ENCODE data around the gene TXNL1.

TXNL1 gene

DNA sequence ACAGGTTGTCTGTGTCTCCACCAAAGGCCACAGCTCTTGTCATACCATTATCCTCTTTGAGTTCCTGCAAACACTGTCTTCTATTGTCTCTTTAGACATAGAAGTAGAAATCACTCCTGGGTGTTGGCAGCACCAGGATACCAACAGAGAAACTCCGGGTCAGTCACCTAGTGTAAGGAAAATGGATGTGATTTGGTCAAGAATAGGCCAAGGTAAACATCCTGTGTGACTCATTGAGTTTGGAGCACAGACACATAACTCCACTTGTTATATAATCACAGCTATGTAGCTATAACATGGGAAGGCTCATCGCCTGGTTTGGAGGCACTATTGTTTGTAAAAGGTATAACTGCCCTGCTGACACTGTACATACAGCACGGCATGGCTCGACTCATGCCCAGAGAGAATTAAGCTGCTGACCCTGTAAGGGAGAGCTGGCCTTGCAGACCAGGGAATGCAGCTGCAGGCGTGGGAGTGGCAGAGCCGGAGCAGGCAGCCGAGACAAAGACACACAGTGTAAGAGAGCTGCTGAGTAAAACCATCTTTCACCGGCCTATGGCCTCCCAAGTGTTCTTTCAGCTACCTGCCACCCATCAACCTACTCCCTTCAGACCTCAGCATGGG is 3.4 kb upstream of the TXNL1 start:
- Histone ChIP-seq H3K4me3 (ENCODE audit: low read depth in 1 of 2, low read length in 2 of 2) (no peak overlapping the region), H3K27me3 (ENCODE audit: low read depth, low read length) (no peaks in the 10 kb centered on the region), H3K36me3 (ENCODE audit: control insufficient read depth in 1 of 2, insufficient read depth in 2 of 2, low read length in 2 of 2) (peaks cover 0 to 5% of the 10 kb centered on the region in 2 donors), H3K27ac (ENCODE audit: low read length) (no peak overlapping the region), H3K4me1 (ENCODE audit: control insufficient read depth in 1 of 2, insufficient read depth in 2 of 2, low read length in 2 of 2) (peaks cover 0 to 1% of the 10 kb centered on the region in 2 donors), H3K9me3 (ENCODE audit: control insufficient read depth in 1 of 2, low read length in 2 of 2) (no peaks in the 10 kb centered on the region)

DNA sequence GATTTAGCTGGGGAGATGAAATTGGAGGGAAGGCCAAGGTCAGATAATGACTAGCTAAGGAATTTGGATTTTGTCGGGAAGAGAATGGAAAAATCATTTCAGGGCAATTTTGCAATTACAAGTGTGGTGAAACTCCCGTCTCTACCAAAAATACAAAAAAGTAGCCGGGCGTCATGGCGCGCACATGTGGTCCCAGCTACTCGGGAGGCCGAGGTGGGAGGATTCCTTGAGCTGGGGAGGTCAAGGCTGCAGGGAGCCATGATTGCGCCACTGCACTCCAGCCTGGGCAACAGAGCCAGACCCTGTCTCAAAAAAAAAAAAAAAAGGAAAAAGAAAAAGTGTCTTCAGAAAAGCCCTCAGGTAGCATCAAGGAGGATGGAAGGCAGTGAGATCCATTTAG is 1.2 kb upstream of the TXNL1 start:
- H3K4me1 ChIP-seq (ENCODE audit: control insufficient read depth in 1 of 2, insufficient read depth in 2 of 2, low read length in 2 of 2): peaks cover 4 to 12% of the 10 kb centered on the region in 2 donors
- H3K27me3 ChIP-seq (ENCODE audit: low read depth, low read length): no peaks in the 10 kb centered on the region
- H3K36me3 ChIP-seq (ENCODE audit: control insufficient read depth in 1 of 2, insufficient read depth in 2 of 2, low read length in 2 of 2): peaks cover 0 to 5% of the 10 kb centered on the region in 2 donors
- peak overlapping the region in 1 of 2 donors; percentile 81 for H3K4me3 ChIP-seq (ENCODE audit: low read depth in 1 of 2, low read length in 2 of 2)
- H3K9me3 ChIP-seq (ENCODE audit: control insufficient read depth in 1 of 2, low read length in 2 of 2): no peaks in the 10 kb centered on the region
- H3K27ac ChIP-seq (ENCODE audit: low read length): no peak overlapping the region

DNA sequence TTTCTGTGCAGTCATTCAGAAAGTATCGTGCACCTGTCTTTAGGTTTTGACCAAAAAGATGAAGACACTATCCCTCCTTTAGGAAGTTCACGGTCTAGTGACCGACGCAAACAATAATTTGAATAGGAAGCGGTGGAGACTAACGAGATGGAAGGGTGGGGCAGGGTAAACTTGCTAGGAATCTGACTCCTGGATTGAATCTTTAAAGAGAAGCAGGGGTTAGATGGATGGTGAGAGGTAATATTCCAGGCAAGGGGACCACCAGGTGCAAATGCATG is 651 bp upstream of the TXNL1 start:
- Histone ChIP-seq H3K9me3 (ENCODE audit: control insufficient read depth in 1 of 2, low read length in 2 of 2) (no peaks in the 10 kb centered on the region), H3K27ac (ENCODE audit: low read length) (peak overlapping the region; percentile 89), H3K4me3 (ENCODE audit: low read depth in 1 of 2, low read length in 2 of 2) (peak overlapping the region; percentile 81 to 91), H3K27me3 (ENCODE audit: low read depth, low read length) (no peaks in the 10 kb centered on the region), H3K4me1 (ENCODE audit: control insufficient read depth in 1 of 2, insufficient read depth in 2 of 2, low read length in 2 of 2) (peaks cover 4 to 12% of the 10 kb centered on the region in 2 donors), H3K36me3 (ENCODE audit: control insufficient read depth in 1 of 2, insufficient read depth in 2 of 2, low read length in 2 of 2) (peaks cover 0 to 5% of the 10 kb centered on the region in 2 donors)

DNA sequence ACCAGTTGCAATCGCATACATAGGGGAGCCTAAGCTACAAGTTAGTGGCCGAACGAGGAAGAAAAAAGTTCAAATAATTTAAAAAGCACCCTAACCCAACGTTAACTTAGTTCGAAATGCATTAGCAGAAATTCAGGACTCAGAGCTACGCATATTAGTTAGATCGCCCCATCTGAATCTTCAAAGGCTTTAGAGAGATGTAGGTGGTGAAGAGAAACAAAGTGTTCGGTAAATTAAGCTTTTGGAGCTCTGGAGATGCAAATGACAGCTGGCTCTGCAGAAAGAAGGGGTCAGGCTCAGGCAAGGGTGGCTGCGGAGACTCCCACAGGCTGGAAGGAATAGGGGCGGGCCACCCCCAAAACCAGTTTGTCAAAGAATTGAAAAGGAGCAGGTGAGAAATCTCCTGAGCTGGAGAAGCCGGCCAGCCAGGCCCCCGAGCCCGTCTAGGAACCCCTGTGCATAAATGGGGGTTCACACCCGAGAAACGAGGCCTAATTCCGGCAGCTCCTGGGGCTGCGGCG is 621 bp downstream of the TXNL1 start:
- Histone ChIP-seq H3K4me1 (ENCODE audit: control insufficient read depth in 1 of 2, insufficient read depth in 2 of 2, low read length in 2 of 2) (peaks cover 4 to 12% of the 10 kb centered on the region in 2 donors), H3K9me3 (ENCODE audit: control insufficient read depth in 1 of 2, low read length in 2 of 2) (no peaks in the 10 kb centered on the region), H3K27me3 (ENCODE audit: low read depth, low read length) (no peaks in the 10 kb centered on the region), H3K27ac (ENCODE audit: low read length) (peak overlapping the region; percentile 98), H3K36me3 (ENCODE audit: control insufficient read depth in 1 of 2, insufficient read depth in 2 of 2, low read length in 2 of 2) (peaks cover 0 to 5% of the 10 kb centered on the region in 2 donors), H3K4me3 (ENCODE audit: low read depth in 1 of 2, low read length in 2 of 2) (peak overlapping the region; percentile 91 to 99)

DNA sequence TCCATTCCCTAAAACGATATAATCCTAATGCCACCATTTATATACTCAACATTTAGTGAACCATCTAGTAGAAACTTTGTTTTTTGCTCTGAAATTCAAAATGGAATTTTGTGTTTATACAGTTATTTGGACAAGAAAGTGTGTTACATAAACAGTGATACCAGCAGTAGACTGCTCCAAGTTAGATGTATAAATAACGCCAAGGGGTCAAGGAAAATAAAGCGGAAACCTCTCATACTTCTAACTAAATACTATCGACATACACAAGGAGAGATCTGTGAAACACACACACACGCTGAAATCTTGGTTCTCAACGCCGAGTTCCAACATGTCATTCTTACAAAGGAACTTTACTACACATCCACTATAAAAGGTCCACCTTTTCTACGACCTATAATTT is 1.2 kb downstream of the TXNL1 start:
- no peaks in the 10 kb centered on the region for H3K27me3 ChIP-seq (ENCODE audit: low read depth, low read length)
- H3K4me3 ChIP-seq (ENCODE audit: low read depth in 1 of 2, low read length in 2 of 2): peak overlapping the region; percentile 91 to 99
- no peaks in the 10 kb centered on the region for H3K9me3 ChIP-seq (ENCODE audit: control insufficient read depth in 1 of 2, low read length in 2 of 2)
- H3K27ac ChIP-seq (ENCODE audit: low read length): peak overlapping the region; percentile 98
- H3K36me3 ChIP-seq (ENCODE audit: control insufficient read depth in 1 of 2, insufficient read depth in 2 of 2, low read length in 2 of 2): peaks cover 0 to 5% of the 10 kb centered on the region in 2 donors
- H3K4me1 ChIP-seq (ENCODE audit: control insufficient read depth in 1 of 2, insufficient read depth in 2 of 2, low read length in 2 of 2): peaks cover 5 to 18% of the 10 kb centered on the region in 2 donors

DNA sequence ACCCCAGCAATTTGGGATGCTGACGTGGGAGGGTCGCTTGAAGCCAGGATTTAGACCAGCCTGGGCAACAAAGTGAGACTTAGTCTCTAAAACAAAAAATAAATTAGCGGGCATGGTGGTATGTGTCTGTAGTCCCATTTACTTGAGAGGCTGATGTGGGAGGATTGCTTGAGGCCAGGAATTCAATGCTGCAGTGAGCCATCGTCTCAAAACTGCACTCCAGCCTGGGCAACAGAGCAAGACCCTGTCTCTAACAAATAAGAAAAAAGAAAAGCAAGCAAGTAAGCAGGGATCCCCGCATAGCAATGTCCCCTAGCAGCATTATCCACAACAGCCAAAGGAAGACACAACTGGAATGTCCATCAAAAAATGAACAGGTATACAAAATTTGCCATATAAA is 3.4 kb downstream of the TXNL1 start:
- Histone ChIP-seq H3K4me1 (ENCODE audit: control insufficient read depth in 1 of 2, insufficient read depth in 2 of 2, low read length in 2 of 2) (peaks cover 7 to 33% of the 10 kb centered on the region in 2 donors), H3K9me3 (ENCODE audit: control insufficient read depth in 1 of 2, low read length in 2 of 2) (no peaks in the 10 kb centered on the region), H3K27me3 (ENCODE audit: low read depth, low read length) (no peaks in the 10 kb centered on the region), H3K4me3 (ENCODE audit: low read depth in 1 of 2, low read length in 2 of 2) (no peak overlapping the region), H3K27ac (ENCODE audit: low read length) (no peak overlapping the region), H3K36me3 (ENCODE audit: control insufficient read depth in 1 of 2, insufficient read depth in 2 of 2, low read length in 2 of 2) (peaks cover 0 to 5% of the 10 kb centered on the region in 2 donors)

DNA sequence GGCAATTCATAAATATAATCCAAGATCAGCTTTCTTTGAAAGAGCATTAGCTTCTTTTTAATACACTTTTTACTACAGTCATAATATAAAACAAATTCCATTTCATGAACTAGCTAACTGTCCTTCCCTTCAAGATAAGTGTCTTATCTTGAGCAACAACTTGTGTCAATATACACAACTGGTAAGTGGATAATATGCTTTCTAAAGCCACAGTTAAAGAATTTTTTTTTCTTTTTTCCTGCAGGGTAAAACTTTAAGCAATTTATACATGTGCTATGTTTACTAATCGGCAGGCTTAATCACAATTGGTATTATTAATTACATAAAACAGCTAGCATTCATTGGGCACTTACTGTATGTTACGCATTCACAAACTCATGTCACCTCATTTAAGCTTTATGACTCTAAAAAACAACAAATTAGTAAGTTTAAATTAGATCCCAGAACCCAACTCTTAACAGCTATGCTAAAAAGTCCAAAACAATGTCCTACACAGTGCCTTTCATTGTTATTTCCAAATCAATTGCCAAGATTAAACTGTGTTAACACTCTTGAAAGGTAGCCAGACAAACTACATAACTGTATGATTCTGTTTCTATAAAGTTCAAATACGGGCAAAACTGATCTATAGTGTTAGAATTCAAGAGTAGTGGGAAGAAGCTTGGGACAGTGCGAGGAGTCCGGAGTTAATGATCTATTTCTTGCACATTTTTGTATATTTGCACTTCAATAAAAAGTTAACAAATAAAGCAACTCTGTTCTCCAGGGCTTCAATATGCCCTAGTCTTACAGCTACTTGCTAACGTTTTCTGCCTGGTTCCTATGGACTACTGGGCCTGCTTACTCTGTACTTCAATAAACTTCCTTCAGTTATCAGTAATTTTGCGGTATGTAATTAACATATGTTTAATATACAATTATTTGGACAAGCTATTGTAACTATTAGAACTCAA is 6.0 kb downstream of the TXNL1 start:
- Histone ChIP-seq H3K27ac (ENCODE audit: low read length) (no peak overlapping the region), H3K4me3 (ENCODE audit: low read depth in 1 of 2, low read length in 2 of 2) (no peak overlapping the region), H3K9me3 (ENCODE audit: control insufficient read depth in 1 of 2, low read length in 2 of 2) (no peaks in the 10 kb centered on the region), H3K4me1 (ENCODE audit: control insufficient read depth in 1 of 2, insufficient read depth in 2 of 2, low read length in 2 of 2) (peaks cover 7 to 35% of the 10 kb centered on the region in 2 donors), H3K36me3 (ENCODE audit: control insufficient read depth in 1 of 2, insufficient read depth in 2 of 2, low read length in 2 of 2) (no peaks in the 10 kb centered on the region), H3K27me3 (ENCODE audit: low read depth, low read length) (no peaks in the 10 kb centered on the region)

DNA sequence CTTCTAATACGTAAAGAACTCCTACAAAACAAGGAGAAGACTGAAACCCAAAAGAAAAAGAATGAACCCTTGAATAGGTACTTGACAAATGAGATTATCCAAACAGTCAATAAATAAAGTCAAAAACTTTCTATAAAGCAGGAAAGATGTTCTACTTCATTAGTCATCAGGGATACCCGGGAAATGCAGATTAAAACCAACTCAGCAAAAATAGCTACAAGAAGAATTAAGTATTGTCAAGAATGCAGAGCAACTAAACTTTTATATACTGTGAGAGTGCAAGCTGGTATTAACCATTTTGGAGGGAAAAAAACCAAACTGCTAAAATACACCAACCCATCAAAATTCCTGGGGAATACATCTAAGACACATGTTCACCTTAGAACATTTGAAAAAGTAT is 10.4 kb downstream of the TXNL1 start:
- Histone ChIP-seq H3K9me3 (ENCODE audit: control insufficient read depth in 1 of 2, low read length in 2 of 2) (no peaks in the 10 kb centered on the region), H3K27ac (ENCODE audit: low read length) (no peak overlapping the region), H3K27me3 (ENCODE audit: low read depth, low read length) (no peaks in the 10 kb centered on the region), H3K4me3 (ENCODE audit: low read depth in 1 of 2, low read length in 2 of 2) (no peak overlapping the region), H3K36me3 (ENCODE audit: control insufficient read depth in 1 of 2, insufficient read depth in 2 of 2, low read length in 2 of 2) (peaks cover 0 to under 1% of the 10 kb centered on the region in 2 donors), H3K4me1 (ENCODE audit: control insufficient read depth in 1 of 2, insufficient read depth in 2 of 2, low read length in 2 of 2) (peaks cover 3 to 23% of the 10 kb centered on the region in 2 donors)

- Histone ChIP-seq H3K36me3 (ENCODE audit: control insufficient read depth in 1 of 2, insufficient read depth in 2 of 2, low read length in 2 of 2) (peaks cover 35 to 36% of the 10 kb centered on the region in 2 donors), H3K4me1 (ENCODE audit: control insufficient read depth in 1 of 2, insufficient read depth in 2 of 2, low read length in 2 of 2) (no peaks in the 10 kb centered on the region), H3K27ac (ENCODE audit: low read length) (no peak overlapping the region), H3K4me3 (ENCODE audit: low read depth in 1 of 2, low read length in 2 of 2) (no peak overlapping the region), H3K27me3 (ENCODE audit: low read depth, low read length) (no peaks in the 10 kb centered on the region), H3K9me3 (ENCODE audit: control insufficient read depth in 1 of 2, low read length in 2 of 2) (no peaks in the 10 kb centered on the region)
These were observed 22.5 kb downstream of the TXNL1 start for GRCh38 chr18:56615738-56616520.

GRCh38 chr18:56606618-56607017 is 31.8 kb downstream of the TXNL1 start:
- H3K4me3 ChIP-seq (ENCODE audit: low read depth in 1 of 2, low read length in 2 of 2): no peak overlapping the region
- no peaks in the 10 kb centered on the region for H3K9me3 ChIP-seq (ENCODE audit: control insufficient read depth in 1 of 2, low read length in 2 of 2)
- no peaks in the 10 kb centered on the region for H3K27me3 ChIP-seq (ENCODE audit: low read depth, low read length)
- peaks cover 20 to 35% of the 10 kb centered on the region in 2 donors for H3K36me3 ChIP-seq (ENCODE audit: control insufficient read depth in 1 of 2, insufficient read depth in 2 of 2, low read length in 2 of 2)
- H3K4me1 ChIP-seq (ENCODE audit: control insufficient read depth in 1 of 2, insufficient read depth in 2 of 2, low read length in 2 of 2): no peaks in the 10 kb centered on the region
- no peak overlapping the region for H3K27ac ChIP-seq (ENCODE audit: low read length)

DNA sequence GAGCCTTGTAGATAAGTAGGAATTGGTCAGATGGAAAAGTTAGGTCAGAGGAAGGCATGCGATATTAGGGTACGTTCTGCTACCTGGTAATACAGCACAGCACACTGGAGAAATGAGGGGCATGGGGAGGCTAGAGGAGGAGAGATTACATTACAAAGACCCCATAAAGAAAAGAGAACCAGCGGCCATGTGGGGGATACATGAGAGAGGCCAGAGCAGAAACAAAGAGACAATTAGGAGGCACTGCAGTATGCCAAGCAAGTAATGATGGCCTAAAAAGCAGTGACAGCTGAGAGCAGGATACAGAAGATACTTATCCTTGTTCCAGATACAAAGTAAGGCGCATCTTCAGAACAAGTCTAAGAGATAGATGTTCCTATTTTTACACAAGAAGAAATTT is 40.0 kb downstream of the TXNL1 start:
- Histone ChIP-seq H3K27me3 (ENCODE audit: low read depth, low read length) (no peaks in the 10 kb centered on the region), H3K9me3 (ENCODE audit: control insufficient read depth in 1 of 2, low read length in 2 of 2) (no peaks in the 10 kb centered on the region), H3K27ac (ENCODE audit: low read length) (no peak overlapping the region), H3K36me3 (ENCODE audit: control insufficient read depth in 1 of 2, insufficient read depth in 2 of 2, low read length in 2 of 2) (peaks cover 0 to 6% of the 10 kb centered on the region in 2 donors), H3K4me1 (ENCODE audit: control insufficient read depth in 1 of 2, insufficient read depth in 2 of 2, low read length in 2 of 2) (no peaks in the 10 kb centered on the region), H3K4me3 (ENCODE audit: low read depth in 1 of 2, low read length in 2 of 2) (no peak overlapping the region)
